ENCODE results near the gene APC. TPM values are rescaled to one million over a fixed set of nuclear protein-coding genes. Genes with fewer than 3 reads are reported as not detected.

Gene APC
- total RNA-seq, 1 experiment from 2014 or later, result 24.0 TPM

DNA sequence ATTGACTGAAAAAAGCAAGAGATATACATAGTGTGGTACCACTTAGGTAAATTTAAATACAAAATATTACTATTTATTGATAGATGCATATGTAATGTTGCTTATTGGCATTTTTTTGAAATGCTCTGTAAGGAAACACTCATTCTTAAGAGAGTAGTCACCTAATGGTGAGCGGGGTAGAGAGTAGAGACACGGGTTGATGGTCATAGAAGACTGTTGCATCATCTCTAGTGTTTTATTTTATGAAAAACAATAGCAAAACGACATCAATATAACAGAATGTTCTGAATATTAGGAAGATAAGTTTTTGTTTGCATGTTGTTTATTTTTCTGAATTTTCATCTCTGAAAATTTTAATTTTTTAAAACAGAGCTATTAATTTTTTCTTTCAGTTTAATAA is 127.4 kb downstream of the APC start (continued):
- TF ChIP-seq, protein P1, sequence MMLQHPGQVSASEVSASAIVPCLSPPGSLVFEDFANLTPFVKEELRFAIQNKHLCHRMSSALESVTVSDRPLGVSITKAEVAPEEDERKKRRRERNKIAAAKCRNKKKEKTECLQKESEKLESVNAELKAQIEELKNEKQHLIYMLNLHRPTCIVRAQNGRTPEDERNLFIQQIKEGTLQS (IDR thresholded peaks at IDR 0.05), result no peak
- no peak for TF ChIP-seq EZH2phosphoT487 (IDR thresholded peaks at IDR 0.05; ENCODE audit: borderline replicate concordance)
- TF ChIP-seq SRF (IDR thresholded peaks at IDR 0.05; ENCODE audit: low read depth), result no peak
- no peak for TF ChIP-seq ZFX (IDR thresholded peaks at IDR 0.05)
- TF ChIP-seq EGR1 (IDR thresholded peaks at IDR 0.05; ENCODE audit: low read depth), result no peak
- no peak for TF ChIP-seq CBX3 (IDR thresholded peaks at IDR 0.05; ENCODE audit: low read depth)
- no peak for TF ChIP-seq JUND (IDR thresholded peaks at IDR 0.05)

DNA sequence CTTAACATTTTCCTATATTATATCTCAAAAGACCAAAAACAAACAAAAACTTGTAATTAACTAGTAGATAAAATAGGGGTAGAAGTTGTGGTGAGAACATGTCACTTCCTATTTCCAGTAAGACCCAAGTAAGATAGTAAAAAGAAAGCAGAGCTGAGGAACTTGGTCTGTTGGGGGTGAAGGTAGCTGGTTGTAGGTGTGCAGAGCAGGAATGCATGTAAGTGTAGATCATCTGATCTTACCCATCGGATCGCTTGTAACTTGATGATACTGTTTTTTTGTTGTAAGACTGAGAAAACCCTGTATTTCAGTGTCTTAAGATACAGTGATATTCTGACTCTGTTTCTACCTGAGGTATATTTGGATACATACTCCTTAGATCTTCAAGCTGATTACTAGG is 129.1 kb downstream of the APC start:
- intact Hi-C loops (cut with micrococcal nuclease), result no loop called here
- Histone ChIP-seq H3K9me3 (ENCODE audit: control insufficient read depth in 1 of 2, insufficient read depth in 1 of 2, low read depth in 1 of 2, low read length in 2 of 2) (no peaks in the 10 kb centered on the region), H2AFZ (ENCODE audit: low read depth, low read length, poor library complexity, severe bottlenecking) (no peak overlapping the region), H3K36me3 (ENCODE audit: control insufficient read depth in 1 of 2, insufficient read depth in 2 of 2, low read length in 2 of 2) (peaks cover 43 to 55% of the 10 kb centered on the region in 2 experiments), H3K9ac (ENCODE audit: low read length) (no peak overlapping the region), H4K20me1 (ENCODE audit: insufficient read depth) (no peaks in the 10 kb centered on the region; the same call in 1 of the 2 replicates), H3K4me2 (ENCODE audit: low read length) (no peak overlapping the region), H3K4me3 (replicated peaks in 1 of 2; ENCODE audit: low read depth in 1 of 2, low read length in 2 of 2) (no peak overlapping the region), H3K79me2 (ENCODE audit: insufficient read depth, low read length) (peaks cover 49% of the 10 kb centered on the region), H3K27me3 (ENCODE audit: insufficient read depth, low read length) (no peaks in the 10 kb centered on the region), H3K4me1 (ENCODE audit: control insufficient read depth in 1 of 2, insufficient read depth in 2 of 2, low read length in 2 of 2) (peaks cover 4 to 13% of the 10 kb centered on the region in 2 experiments; a peak in 3 of 4 replicates), H3K9me2 (ENCODE audit: insufficient read depth) (no peaks in the 10 kb centered on the region), H3K27ac (ENCODE audit: low read depth, low read length) (no peak overlapping the region)
- ChIA-PET POLR2A (no interaction called here), CTCF (no interaction called here), RAD21 (ENCODE audit: low non-redundant PET in 1 of 2, low total read pairs in 2 of 2, uncharacterized antibody in 2 of 2, unreplicated experiment in 2 of 2) (no interaction called here)
- DNase-seq (ENCODE audit: low read depth, low spot score), result no peak
- TF ChIP-seq YY1 (IDR thresholded peaks at IDR 0.05; ENCODE audit: extremely low read depth, insufficient replicate concordance, low read depth, low read length), result no peak
- TF ChIP-seq, protein P2, sequence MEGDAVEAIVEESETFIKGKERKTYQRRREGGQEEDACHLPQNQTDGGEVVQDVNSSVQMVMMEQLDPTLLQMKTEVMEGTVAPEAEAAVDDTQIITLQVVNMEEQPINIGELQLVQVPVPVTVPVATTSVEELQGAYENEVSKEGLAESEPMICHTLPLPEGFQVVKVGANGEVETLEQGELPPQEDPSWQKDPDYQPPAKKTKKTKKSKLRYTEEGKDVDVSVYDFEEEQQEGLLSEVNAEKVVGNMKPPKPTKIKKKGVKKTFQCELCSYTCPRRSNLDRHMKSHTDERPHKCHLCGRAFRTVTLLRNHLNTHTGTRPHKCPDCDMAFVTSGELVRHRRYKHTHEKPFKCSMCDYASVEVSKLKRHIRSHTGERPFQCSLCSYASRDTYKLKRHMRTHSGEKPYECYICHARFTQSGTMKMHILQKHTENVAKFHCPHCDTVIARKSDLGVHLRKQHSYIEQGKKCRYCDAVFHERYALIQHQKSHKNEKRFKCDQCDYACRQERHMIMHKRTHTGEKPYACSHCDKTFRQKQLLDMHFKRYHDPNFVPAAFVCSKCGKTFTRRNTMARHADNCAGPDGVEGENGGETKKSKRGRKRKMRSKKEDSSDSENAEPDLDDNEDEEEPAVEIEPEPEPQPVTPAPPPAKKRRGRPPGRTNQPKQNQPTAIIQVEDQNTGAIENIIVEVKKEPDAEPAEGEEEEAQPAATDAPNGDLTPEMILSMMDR (IDR thresholded peaks at IDR 0.05 in 2 of 3, conservative IDR thresholded peaks at IDR 0.05 in 1 of 3; ENCODE audit: borderline replicate concordance in 1 of 3, insufficient read depth in 1 of 3, low read depth in 2 of 3, low read length in 2 of 3), result no peak
- no peak for TF ChIP-seq CBX3 (IDR thresholded peaks at IDR 0.05; ENCODE audit: low read depth)
- ATAC-seq, result no peak
- no TSS peak for BruUV-seq (replicated peaks)
